ENCODE data around the gene CPED1.

CPED1 gene

DNA sequence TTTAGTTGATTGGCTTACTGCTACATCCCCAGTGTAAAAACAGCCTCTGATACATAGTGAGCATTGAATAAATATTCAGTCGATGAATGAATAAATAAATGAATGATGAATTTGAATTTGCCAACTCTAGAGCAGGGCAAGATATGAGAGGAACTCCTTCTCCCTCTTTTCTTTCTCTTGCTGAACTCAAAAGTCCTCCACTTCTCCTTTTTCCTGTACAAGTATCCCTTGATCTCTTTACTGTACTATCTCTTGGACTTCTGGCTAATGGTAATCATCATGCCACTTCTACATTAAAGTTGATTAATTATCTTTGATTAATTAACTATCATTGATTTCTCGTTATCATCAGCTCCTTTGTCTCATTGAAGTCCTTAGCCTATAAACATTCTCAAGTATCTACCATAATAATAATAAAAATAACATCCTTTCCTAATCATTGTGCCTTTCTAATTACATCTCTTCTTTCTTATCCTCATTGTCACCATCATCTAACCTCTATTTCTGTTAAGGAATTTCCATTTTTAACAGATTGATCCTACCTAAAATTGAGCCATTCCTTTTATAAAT, 10.6 kb downstream of the CPED1 start:
- TF ChIP-seq BACH2 (CRISPR knock-in tag; IDR thresholded peaks at IDR 0.05; ENCODE audit: borderline replicate concordance) (no peak), ZFP30 (CRISPR knock-in tag; IDR thresholded peaks at IDR 0.05) (no peak), GLIS3 (CRISPR knock-in tag; IDR thresholded peaks at IDR 0.05) (no peak), OSR1 (CRISPR knock-in tag; IDR thresholded peaks at IDR 0.05) (no peak), ZFP3 (CRISPR knock-in tag; IDR thresholded peaks at IDR 0.05) (no peak), ZNF8 (CRISPR knock-in tag; IDR thresholded peaks at IDR 0.05) (no peak), ZNF70 (CRISPR knock-in tag; IDR thresholded peaks at IDR 0.05) (no peak)
- no peak for ATAC-seq

DNA sequence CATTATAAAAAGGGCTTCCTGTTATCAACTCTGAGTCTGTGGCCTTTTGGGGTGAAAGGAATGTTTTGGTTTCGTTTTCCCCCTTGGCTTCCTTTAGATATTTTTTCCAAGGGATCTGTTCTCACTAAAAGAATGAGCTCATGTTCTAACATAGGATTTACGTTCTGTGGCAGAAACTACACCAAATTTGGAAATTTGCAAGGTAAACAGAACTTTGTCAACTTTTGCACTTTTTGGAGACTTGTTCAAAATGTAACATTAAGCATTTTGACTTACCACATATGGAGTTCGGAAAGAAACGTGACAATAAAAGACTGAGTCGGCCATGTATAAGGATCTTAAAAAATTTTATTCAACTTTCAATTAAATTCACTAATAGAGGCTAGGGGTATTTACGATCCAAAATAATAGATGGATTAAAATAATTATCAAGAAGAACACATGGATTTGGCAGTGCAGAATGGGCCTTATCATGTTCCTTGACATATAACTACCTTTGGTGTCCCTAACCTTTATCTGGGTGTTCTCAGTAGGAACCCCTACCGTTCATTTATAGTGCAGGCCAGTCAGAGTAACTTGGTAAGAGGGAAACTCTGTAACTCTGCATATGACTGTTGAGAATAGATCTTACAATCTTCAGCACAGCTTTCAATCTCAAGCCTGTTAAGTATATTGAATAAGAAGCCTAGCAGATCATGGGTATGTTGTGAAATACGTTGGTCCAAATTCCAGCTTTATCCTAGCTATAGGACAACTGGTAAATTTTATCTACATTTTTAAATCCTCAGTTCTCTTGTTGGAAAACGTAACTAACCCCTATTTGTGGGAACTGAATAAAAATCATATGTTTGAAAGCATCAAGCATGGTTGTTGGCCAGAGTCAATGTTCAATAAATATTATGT, 11.8 kb downstream of the CPED1 start:
- no peak for TF ChIP-seq BACH2 (CRISPR knock-in tag; IDR thresholded peaks at IDR 0.05; ENCODE audit: borderline replicate concordance)
- no peak for TF ChIP-seq ZFP3 (CRISPR knock-in tag; IDR thresholded peaks at IDR 0.05)
- TF ChIP-seq, protein P1, sequence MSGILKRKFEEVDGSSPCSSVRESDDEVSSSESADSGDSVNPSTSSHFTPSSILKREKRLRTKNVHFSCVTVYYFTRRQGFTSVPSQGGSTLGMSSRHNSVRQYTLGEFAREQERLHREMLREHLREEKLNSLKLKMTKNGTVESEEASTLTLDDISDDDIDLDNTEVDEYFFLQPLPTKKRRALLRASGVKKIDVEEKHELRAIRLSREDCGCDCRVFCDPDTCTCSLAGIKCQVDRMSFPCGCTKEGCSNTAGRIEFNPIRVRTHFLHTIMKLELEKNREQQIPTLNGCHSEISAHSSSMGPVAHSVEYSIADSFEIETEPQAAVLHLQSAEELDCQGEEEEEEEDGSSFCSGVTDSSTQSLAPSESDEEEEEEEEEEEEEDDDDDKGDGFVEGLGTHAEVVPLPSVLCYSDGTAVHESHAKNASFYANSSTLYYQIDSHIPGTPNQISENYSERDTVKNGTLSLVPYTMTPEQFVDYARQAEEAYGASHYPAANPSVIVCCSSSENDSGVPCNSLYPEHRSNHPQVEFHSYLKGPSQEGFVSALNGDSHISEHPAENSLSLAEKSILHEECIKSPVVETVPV (CRISPR knock-in tag; IDR thresholded peaks at IDR 0.05): no peak
- TF ChIP-seq OSR1 (CRISPR knock-in tag; IDR thresholded peaks at IDR 0.05): no peak
- TF ChIP-seq ZNF565 (CRISPR knock-in tag; conservative IDR thresholded peaks at IDR 0.05; ENCODE audit: low read depth): no peak
- TF ChIP-seq, protein P2, sequence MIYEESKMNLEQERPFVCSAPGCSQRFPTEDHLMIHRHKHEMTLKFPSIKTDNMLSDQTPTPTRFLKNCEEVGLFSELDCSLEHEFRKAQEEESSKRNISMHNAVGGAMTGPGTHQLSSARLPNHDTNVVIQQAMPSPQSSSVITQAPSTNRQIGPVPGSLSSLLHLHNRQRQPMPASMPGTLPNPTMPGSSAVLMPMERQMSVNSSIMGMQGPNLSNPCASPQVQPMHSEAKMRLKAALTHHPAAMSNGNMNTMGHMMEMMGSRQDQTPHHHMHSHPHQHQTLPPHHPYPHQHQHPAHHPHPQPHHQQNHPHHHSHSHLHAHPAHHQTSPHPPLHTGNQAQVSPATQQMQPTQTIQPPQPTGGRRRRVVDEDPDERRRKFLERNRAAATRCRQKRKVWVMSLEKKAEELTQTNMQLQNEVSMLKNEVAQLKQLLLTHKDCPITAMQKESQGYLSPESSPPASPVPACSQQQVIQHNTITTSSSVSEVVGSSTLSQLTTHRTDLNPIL (CRISPR knock-in tag; IDR thresholded peaks at IDR 0.05; ENCODE audit: low read depth): no peak
- TF ChIP-seq SNAI2 (CRISPR knock-in tag; IDR thresholded peaks at IDR 0.05): no peak
- TF ChIP-seq ZNF70 (CRISPR knock-in tag; IDR thresholded peaks at IDR 0.05): no peak
- ATAC-seq: peak; percentile 30; the same call in 1 of the 3 replicates

DNA sequence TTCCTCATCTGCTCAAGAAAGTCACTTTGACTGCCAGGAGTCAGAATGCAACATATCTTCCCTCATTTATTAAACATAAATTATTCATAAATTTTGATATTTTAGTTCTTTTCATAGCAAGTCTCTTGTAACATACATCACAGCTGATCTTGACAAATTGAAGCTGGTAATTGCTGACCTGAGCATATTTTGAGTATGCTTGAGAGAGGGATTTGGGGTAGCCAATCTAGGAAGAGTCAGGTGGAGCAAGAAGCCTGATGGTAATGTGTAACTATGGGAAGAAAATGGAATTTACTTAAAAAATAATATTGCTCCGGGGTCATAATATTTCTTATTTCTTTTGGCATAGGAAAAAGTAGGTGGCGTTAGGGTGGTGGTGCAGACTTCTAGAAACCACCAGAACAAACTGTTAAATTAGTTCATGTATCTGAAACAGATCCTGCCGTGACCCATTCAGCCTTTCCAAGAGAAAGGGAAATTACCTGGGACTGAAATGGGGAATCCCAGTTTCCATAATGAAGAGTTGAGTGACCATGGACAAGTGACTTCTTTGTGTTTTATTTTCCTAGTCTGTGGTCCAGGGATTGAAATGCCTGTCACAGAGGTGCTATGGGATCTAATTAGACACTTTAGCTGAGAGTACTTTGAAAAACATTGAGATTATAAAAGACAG, 12.9 kb downstream of the CPED1 start:
- no peak for ATAC-seq

DNA sequence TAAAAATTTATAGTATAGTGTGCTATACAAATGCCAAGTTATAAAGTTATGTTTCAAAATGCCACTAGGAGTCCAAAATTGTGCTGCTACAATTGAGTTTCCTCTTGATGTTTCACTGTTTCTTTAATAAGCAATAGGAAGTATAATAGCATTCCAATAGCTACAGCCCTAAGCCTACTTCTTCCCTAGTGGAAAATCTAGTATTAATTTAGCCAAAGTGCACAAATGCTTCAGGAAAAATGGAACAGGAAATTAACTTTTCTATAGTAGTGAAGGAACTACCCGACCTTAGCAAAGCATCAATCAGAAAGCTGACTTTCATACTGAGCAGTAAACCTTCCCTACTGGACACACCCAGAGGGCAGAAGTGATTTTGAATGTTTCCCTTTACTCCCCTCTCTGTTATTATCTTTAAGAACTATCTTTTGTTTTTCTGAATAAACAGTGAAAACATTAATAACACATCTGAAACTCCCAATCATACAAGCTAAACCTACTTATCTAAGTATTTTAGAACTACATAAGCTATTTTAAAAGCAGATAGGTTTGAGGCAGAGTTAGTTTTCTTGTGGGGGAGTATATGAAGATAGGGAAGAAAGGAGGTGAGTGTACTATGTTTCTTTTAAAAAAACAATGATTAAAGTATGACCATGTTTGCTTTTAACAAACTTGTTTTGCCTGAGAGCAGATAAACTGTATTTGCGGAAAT, 13.7 kb downstream of the CPED1 start:
- ATAC-seq: peak; percentile 67
- TF ChIP-seq ISL1 (CRISPR knock-in tag; IDR thresholded peaks at IDR 0.05): no peak
- TF ChIP-seq, protein P3, sequence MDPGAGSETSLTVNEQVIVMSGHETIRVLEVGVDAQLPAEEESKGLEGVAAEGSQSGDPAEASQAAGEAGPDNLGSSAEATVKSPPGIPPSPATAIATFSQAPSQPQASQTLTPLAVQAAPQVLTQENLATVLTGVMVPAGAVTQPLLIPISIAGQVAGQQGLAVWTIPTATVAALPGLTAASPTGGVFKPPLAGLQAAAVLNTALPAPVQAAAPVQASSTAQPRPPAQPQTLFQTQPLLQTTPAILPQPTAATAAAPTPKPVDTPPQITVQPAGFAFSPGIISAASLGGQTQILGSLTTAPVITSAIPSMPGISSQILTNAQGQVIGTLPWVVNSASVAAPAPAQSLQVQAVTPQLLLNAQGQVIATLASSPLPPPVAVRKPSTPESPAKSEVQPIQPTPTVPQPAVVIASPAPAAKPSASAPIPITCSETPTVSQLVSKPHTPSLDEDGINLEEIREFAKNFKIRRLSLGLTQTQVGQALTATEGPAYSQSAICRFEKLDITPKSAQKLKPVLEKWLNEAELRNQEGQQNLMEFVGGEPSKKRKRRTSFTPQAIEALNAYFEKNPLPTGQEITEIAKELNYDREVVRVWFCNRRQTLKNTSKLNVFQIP (CRISPR knock-in tag; IDR thresholded peaks at IDR 0.05; ENCODE audit: borderline replicate concordance, low read depth): no peak
- TF ChIP-seq, protein P4, sequence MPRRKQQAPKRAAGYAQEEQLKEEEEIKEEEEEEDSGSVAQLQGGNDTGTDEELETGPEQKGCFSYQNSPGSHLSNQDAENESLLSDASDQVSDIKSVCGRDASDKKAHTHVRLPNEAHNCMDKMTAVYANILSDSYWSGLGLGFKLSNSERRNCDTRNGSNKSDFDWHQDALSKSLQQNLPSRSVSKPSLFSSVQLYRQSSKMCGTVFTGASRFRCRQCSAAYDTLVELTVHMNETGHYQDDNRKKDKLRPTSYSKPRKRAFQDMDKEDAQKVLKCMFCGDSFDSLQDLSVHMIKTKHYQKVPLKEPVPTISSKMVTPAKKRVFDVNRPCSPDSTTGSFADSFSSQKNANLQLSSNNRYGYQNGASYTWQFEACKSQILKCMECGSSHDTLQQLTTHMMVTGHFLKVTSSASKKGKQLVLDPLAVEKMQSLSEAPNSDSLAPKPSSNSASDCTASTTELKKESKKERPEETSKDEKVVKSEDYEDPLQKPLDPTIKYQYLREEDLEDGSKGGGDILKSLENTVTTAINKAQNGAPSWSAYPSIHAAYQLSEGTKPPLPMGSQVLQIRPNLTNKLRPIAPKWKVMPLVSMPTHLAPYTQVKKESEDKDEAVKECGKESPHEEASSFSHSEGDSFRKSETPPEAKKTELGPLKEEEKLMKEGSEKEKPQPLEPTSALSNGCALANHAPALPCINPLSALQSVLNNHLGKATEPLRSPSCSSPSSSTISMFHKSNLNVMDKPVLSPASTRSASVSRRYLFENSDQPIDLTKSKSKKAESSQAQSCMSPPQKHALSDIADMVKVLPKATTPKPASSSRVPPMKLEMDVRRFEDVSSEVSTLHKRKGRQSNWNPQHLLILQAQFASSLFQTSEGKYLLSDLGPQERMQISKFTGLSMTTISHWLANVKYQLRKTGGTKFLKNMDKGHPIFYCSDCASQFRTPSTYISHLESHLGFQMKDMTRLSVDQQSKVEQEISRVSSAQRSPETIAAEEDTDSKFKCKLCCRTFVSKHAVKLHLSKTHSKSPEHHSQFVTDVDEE (CRISPR knock-in tag; IDR thresholded peaks at IDR 0.05): no peak
- TF ChIP-seq, protein P2 (CRISPR knock-in tag; IDR thresholded peaks at IDR 0.05; ENCODE audit: low read depth): no peak

More for the DNA sequence above, 12.9 kb downstream of the CPED1 start:
- TF ChIP-seq GLIS3 (CRISPR knock-in tag; IDR thresholded peaks at IDR 0.05) (no peak), ZNF70 (CRISPR knock-in tag; IDR thresholded peaks at IDR 0.05) (no peak), ZFP30 (CRISPR knock-in tag; IDR thresholded peaks at IDR 0.05) (no peak), BACH2 (CRISPR knock-in tag; IDR thresholded peaks at IDR 0.05; ENCODE audit: borderline replicate concordance) (no peak), TOX (CRISPR knock-in tag; IDR thresholded peaks at IDR 0.05; ENCODE audit: borderline replicate concordance) (no peak)
- TF ChIP-seq, protein P4 (CRISPR knock-in tag; IDR thresholded peaks at IDR 0.05): no peak
- TF ChIP-seq, protein P2 (CRISPR knock-in tag; IDR thresholded peaks at IDR 0.05; ENCODE audit: low read depth): no peak

All from SK-N-SH treated with all-trans-retinoic acid at 6 μM for 48 hours (cell line).